GM18505 (cell line): ENCODE measurements around the gene LUM.
"Not testable (repeated sequence)": the region's sequence is repeated elsewhere in the genome, so short reads cannot be mapped to it uniquely, and the experiment has no call there.

Experiments used
- ATAC-seq: cut with Tn5 transposase; IDR thresholded peaks from one replicate; pipeline ENCODE4 v1.9.1; 2021; ENCODE audit not compliant: unreplicated experiment
- POLR2A ChIP-seq: IDR thresholded peaks from 4 replicates; pipeline ENCODE4 v1.6.1; 2011; ENCODE audit warnings: borderline replicate concordance; ENCODE audit not compliant: insufficient read depth, insufficient read length; ENCODE audit errors: extremely low read depth

LUM gene

GRCh38 chr12:91104812-91105466 lies 6.4 kb downstream of the LUM start:
- TF ChIP-seq POLR2A, result no peak
- ATAC-seq, result no peak

- no peak for TF ChIP-seq POLR2A
- ATAC-seq, result no peak
These were observed 7.7 kb downstream of the LUM start for GRCh38 chr12:91103624-91104023.

- no peak for TF ChIP-seq POLR2A
- ATAC-seq, result no peak
These were observed 8.2 kb downstream of the LUM start for GRCh38 chr12:91103101-91103500.

- ATAC-seq, result no peak
- no peak for TF ChIP-seq POLR2A
These were observed 10.4 kb downstream of the LUM start for GRCh38 chr12:91100906-91101305.

GRCh38 chr12:91099836-91100235 lies 11.5 kb downstream of the LUM start:
- ATAC-seq, result no peak
- no peak for TF ChIP-seq POLR2A

- no peak for TF ChIP-seq POLR2A
These were observed 12.0 kb downstream of the LUM start for GRCh38 chr12:91099341-91099740.

GRCh38 chr12:91098941-91099340 lies 12.4 kb downstream of the LUM start:
- ATAC-seq, result no peak
- TF ChIP-seq POLR2A, result no peak

More at GRCh38 chr12:91099341-91099740, 12.0 kb downstream of the LUM start:
- ATAC-seq, result no peak

GRCh38 chr12:91098461-91098860 lies 12.8 kb downstream of the LUM start:
- no peak for TF ChIP-seq POLR2A
- no peak for ATAC-seq

GRCh38 chr12:91094957-91095356 lies 16.3 kb downstream of the LUM start:
- no peak for TF ChIP-seq POLR2A
- ATAC-seq, result no peak

- no peak for TF ChIP-seq POLR2A
- no peak for ATAC-seq
These were observed 17.1 kb downstream of the LUM start for GRCh38 chr12:91094032-91094662.

- no peak for ATAC-seq
- TF ChIP-seq POLR2A, result no peak
These were observed 18.0 kb downstream of the LUM start for GRCh38 chr12:91093341-91093740.

GRCh38 chr12:91091916-91092715 lies 19.2 kb downstream of the LUM start:
- no peak for TF ChIP-seq POLR2A
- no peak for ATAC-seq

- ATAC-seq, result not testable (repeated sequence)
These were observed 21.3 kb downstream of the LUM start for GRCh38 chr12:91089953-91090352.

GRCh38 chr12:91080041-91080440 lies 31.3 kb downstream of the LUM start:
- TF ChIP-seq POLR2A, result no peak
- ATAC-seq, result no peak
